SK-N-MC (cell line): ENCODE results near the gene CNP.

Experiments
- EZH2 ChIP-seq: fragments of 200-600 bp; sonication (generic); IDR thresholded peaks from one replicate; pipeline ENCODE4 v1.6.1; 2017; ENCODE audit warnings: antibody characterized with exemption
- POLR2AphosphoS5 ChIP-seq: IDR thresholded peaks from 2 replicates; pipeline ENCODE4 v1.6.1; 2012; ENCODE audit warnings: mild to moderate bottlenecking, low read depth, low read length, borderline replicate concordance

DNA sequence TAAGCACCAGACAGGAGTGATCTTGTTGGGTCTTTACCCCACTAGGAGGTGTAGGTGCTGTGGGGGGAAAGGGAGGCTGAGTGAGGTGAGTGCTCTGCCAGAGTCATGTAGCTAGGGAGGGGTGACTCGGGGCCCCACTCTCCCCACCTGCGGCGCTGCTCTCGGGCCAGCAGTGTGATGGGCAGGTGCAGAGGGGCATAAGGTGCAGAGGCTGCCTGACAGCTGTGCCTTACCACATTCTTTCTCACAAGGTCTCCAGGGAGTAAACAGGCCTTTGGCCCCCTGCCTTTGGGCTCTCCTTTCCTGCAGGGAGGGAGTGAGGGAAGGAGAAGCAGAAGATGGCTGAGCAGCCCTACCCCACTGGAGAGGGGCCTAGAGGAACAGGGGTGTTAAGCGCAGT is 4.5 kb upstream of the CNP start:
- TF ChIP-seq POLR2AphosphoS5 = no peak
- no peak for TF ChIP-seq EZH2
